Esophagus squamous epithelium (tissue), 5 donors: ENCODE measurements around the gene GCM1. TPM values are rescaled to one million over a fixed set of nuclear protein-coding genes. Genes with fewer than 3 reads are reported as not detected.

Experiments
- DNase-seq: peaks from one replicate; lab custom pipeline; 2025; lab: John Stamatoyannopoulos, UW
- H3K27ac ChIP-seq, 4 donors: fragments of 200-600 bp; sonication (generic); one replicate each; pipeline ENCODE4 v1.5.1; 2016 to 2019; ENCODE audit warnings: mild to moderate bottlenecking in 1 of 4
- H3K27me3 ChIP-seq, 4 donors: fragments of 200-600 bp; sonication (generic); 1 replicate in 3 of 4; 2 replicates in 1 of 4; pipeline versions ENCODE4 v1.5.1 to v1.6.0; 2017 to 2021; ENCODE audit warnings: antibody characterized with exemption in 1 of 4
- H3K36me3 ChIP-seq, 3 donors: fragments of 200-600 bp; sonication (generic); one replicate each; pipeline ENCODE4 v1.5.1; 2016 to 2019
- H3K4me1 ChIP-seq, 3 donors: fragments of 200-600 bp; sonication (generic); one replicate each; pipeline ENCODE4 v1.5.1; 2017 to 2019
- H3K4me3 ChIP-seq, 4 donors: fragments of 200-600 bp; sonication (generic); 1 replicate in 3 of 4; 2 replicates in 1 of 4; pipeline ENCODE4 v1.5.1; 2016 to 2019; ENCODE audit warnings: mild to moderate bottlenecking in 2 of 4, moderate library complexity in 1 of 4
- H3K9me3 ChIP-seq, 3 donors: fragments of 200-600 bp; sonication (generic); one replicate each; pipeline ENCODE4 v1.5.1; 2016 to 2019
- POLR2A ChIP-seq, 4 donors: fragments of 450-650 bp; IDR thresholded peaks; one replicate each; pipeline ENCODE4 v1.6.1; 2017; ENCODE audit warnings: antibody characterized with exemption in 4 of 4, mild to moderate bottlenecking in 4 of 4, moderate library complexity in 3 of 4
- WGBS, 2 donors: methylation state at CpG; one replicate each; pipeline ENCODE4 v1.1.5; 2018; 5-methylcytosine and 5-hydroxymethylcytosine counted together
- intact Hi-C: fragments of 100-400 bp; cut with DNase I; formaldehyde crosslinking; loops from one replicate; pipeline ENCODE4 v1.15.0; 2022
- total RNA-seq, 4 donors: library from RNA; depleted of rRNA; stranded (reverse); fragments of >200 nt; gene quantifications; one replicate each; pipeline ENCODE4 v1.1.0, GENCODE V29; 2016
- TF ChIP-seq, protein P1 (sequence below), 6 experiments: fragments of 450-650 bp in 4 of 6; fragments of 200-600 bp in 2 of 6; sonication (generic) in 2 of 6; IDR thresholded peaks; one replicate each; pipeline ENCODE4 v1.5.1; 2016 to 2019; ENCODE audit warnings: antibody characterized with exemption in 6 of 6, mild to moderate bottlenecking in 4 of 6, moderate library complexity in 4 of 6
- donor health status: DM: yes; HTN: yes; CAD: no.

Gene GCM1
- total RNA-seq, 4 donors from 2014 or later, result 0.08 TPM; not detected in 3

DNA sequence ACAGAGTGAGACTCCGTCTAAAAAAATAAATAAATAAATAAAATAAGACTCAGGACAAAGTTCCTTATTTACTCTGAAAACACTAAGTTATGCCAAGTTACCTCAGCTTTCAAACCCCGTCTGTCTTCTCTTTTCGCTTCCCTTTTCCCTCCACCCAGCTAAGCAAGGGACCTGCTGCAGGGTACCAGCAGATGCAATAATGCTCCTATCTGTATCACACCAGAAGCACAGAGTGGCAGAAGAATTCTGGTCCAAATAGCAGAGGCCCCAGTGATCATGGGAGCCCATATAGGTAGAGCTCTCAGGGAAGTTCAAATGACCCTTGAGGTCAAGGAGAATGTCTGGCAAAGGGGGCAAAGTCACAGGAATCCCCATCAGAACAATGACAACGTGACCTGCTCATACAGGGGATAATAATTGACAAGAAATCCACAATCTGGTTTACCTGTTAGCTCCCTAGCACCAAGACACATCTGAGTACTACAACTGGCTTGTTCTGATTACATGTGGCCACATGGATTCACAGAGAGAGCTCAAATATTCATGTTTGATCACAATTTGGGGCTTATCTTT lies 8.7 kb downstream of the GCM1 start:
- H3K36me3 ChIP-seq, result no peaks in the 10 kb centered on the region
- H3K27ac ChIP-seq, result no peak overlapping the region
- intact Hi-C loops, result no loop called here
- H3K27me3 ChIP-seq, result no peaks in the 10 kb centered on the region
- no peak for DNase-seq
- 71 to 72% methylated on average over 3 to 4 of the region's 4 CpGs for WGBS, 2 donors
- no peak overlapping the region for H3K4me3 ChIP-seq
- H3K9me3 ChIP-seq, result no peaks in the 10 kb centered on the region
- peaks cover 0 to under 1% (median 0%) of the 10 kb centered on the region in 3 donors for H3K4me1 ChIP-seq
- TF ChIP-seq, protein P1, sequence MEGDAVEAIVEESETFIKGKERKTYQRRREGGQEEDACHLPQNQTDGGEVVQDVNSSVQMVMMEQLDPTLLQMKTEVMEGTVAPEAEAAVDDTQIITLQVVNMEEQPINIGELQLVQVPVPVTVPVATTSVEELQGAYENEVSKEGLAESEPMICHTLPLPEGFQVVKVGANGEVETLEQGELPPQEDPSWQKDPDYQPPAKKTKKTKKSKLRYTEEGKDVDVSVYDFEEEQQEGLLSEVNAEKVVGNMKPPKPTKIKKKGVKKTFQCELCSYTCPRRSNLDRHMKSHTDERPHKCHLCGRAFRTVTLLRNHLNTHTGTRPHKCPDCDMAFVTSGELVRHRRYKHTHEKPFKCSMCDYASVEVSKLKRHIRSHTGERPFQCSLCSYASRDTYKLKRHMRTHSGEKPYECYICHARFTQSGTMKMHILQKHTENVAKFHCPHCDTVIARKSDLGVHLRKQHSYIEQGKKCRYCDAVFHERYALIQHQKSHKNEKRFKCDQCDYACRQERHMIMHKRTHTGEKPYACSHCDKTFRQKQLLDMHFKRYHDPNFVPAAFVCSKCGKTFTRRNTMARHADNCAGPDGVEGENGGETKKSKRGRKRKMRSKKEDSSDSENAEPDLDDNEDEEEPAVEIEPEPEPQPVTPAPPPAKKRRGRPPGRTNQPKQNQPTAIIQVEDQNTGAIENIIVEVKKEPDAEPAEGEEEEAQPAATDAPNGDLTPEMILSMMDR (IDR thresholded peaks at IDR 0.05), result no peak
- TF ChIP-seq POLR2A (IDR thresholded peaks at IDR 0.05), result no peak

DNA sequence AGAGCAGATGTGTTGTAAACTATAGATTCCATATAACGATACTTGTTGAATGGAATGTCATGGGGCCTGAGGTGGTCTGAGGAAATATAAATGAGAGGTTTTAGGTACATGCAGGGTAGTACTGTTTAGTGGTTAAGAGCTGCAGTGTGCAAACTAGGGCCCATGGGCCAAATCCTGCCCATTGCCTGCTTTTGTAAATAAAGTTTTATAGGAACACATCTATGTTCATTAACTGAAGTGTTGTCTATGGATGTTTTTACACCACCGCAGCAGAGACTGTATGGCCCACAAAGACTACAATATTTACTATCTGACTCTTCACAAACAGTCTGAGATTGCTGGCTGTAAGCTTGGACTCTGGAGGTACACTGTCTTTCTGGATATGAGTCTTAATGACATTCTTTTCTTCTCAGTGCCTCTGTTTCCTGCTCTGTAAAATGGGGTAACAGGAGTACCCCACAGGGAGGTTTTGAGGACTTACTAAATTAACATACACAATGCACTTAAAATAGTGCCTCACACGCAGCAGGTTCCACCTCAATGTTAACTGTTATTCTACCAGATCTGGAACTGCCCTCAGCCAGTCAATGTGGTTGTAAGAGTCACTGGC lies 12.5 kb downstream of the GCM1 start:
- H3K9me3 ChIP-seq, result no peaks in the 10 kb centered on the region
- H3K27me3 ChIP-seq, result peaks cover 0 to 4% (median 0%) of the 10 kb centered on the region in 4 donors
- intact Hi-C loops, result no loop called here
- no peak for TF ChIP-seq POLR2A (IDR thresholded peaks at IDR 0.05)
- TF ChIP-seq, protein P1 (IDR thresholded peaks at IDR 0.05), result no peak
- no peaks in the 10 kb centered on the region for H3K4me1 ChIP-seq
- H3K36me3 ChIP-seq, result no peaks in the 10 kb centered on the region
- H3K27ac ChIP-seq, result no peak overlapping the region
- no peak overlapping the region for H3K4me3 ChIP-seq
- DNase-seq, result no peak
- 85 to 89% methylated on average over 3 of the region's 3 CpGs for WGBS, 2 donors

DNA sequence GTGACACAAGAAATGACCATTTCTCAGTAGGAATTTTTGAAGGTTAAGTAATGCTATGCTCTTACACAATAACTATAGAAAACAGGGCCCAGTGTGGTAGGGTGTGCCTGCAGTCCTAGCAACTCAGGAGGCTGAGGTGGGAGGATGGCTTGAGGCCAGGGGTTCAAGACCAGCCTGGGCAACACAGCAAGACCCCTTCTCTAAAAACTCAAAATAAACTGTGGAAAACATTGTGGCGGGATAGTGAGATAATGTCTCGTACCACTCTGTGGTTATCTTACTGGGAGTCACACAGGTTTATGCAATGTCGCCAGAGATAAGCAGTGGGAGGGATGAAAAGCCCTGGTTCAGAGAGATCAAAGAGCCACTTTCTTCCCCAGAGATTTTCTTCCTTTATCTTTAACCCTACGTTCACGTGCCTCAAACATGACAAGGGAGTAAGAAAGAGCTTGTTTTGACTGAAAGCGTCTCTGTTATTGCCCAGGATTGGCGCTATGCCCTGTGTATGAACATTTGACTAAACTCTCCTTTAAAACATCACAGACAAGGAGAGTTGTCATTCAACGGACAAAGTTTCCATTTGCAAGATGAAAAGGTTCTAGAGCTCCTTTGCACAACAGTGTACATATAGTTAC lies 13.9 kb downstream of the GCM1 start:
- Histone ChIP-seq H3K27me3 (peaks cover 0 to 4% (median 0%) of the 10 kb centered on the region in 4 donors), H3K27ac (no peak overlapping the region), H3K36me3 (no peaks in the 10 kb centered on the region), H3K9me3 (no peaks in the 10 kb centered on the region), H3K4me3 (no peak overlapping the region), H3K4me1 (no peaks in the 10 kb centered on the region)
- TF ChIP-seq, protein P1 (IDR thresholded peaks at IDR 0.05), result no peak
- TF ChIP-seq POLR2A (IDR thresholded peaks at IDR 0.05), result no peak
- intact Hi-C loops, result no loop called here
- WGBS, 2 donors, result 63 to 72% methylated on average over 8 of the region's 8 CpGs
- DNase-seq, result no peak

DNA sequence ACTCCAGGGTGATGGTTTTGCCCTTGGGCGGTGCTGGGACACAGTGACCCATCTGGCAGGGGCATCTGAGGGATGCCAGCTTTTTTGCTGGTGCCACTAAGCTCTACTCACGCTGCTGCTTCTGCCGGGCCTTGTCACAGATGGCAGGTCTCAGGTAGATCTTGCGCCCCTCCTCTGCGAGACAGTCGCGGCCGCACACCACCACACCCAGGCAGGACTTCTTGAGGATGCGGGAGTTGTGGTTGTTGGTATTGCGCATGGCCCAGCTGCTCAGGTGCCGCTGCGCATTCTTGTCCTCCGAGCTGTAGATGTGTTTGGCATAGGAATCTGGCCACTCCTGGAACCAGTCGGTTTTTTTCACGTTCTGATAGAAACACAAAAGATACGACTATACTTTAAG lies 14.7 kb downstream of the GCM1 start:
- 81 to 90% methylated on average over 10 to 12 of the region's 16 CpGs for WGBS, 2 donors
- Histone ChIP-seq H3K27me3 (peaks cover 0 to 5% (median 0%) of the 10 kb centered on the region in 4 donors), H3K4me1 (peaks cover 0 to 3% (median 0%) of the 10 kb centered on the region in 3 donors), H3K36me3 (no peaks in the 10 kb centered on the region), H3K9me3 (no peaks in the 10 kb centered on the region), H3K4me3 (no peak overlapping the region), H3K27ac (no peak overlapping the region)
- DNase-seq, result no peak
- intact Hi-C loops, result no loop called here
- TF ChIP-seq, protein P1 (IDR thresholded peaks at IDR 0.05), result no peak
